ENCODE results near the gene ICE1.
"Not testable (repeated sequence)": the region's sequence is repeated elsewhere in the genome, so short reads cannot be mapped to it uniquely, and the experiment has no call there.

Gene ICE1, protein sequence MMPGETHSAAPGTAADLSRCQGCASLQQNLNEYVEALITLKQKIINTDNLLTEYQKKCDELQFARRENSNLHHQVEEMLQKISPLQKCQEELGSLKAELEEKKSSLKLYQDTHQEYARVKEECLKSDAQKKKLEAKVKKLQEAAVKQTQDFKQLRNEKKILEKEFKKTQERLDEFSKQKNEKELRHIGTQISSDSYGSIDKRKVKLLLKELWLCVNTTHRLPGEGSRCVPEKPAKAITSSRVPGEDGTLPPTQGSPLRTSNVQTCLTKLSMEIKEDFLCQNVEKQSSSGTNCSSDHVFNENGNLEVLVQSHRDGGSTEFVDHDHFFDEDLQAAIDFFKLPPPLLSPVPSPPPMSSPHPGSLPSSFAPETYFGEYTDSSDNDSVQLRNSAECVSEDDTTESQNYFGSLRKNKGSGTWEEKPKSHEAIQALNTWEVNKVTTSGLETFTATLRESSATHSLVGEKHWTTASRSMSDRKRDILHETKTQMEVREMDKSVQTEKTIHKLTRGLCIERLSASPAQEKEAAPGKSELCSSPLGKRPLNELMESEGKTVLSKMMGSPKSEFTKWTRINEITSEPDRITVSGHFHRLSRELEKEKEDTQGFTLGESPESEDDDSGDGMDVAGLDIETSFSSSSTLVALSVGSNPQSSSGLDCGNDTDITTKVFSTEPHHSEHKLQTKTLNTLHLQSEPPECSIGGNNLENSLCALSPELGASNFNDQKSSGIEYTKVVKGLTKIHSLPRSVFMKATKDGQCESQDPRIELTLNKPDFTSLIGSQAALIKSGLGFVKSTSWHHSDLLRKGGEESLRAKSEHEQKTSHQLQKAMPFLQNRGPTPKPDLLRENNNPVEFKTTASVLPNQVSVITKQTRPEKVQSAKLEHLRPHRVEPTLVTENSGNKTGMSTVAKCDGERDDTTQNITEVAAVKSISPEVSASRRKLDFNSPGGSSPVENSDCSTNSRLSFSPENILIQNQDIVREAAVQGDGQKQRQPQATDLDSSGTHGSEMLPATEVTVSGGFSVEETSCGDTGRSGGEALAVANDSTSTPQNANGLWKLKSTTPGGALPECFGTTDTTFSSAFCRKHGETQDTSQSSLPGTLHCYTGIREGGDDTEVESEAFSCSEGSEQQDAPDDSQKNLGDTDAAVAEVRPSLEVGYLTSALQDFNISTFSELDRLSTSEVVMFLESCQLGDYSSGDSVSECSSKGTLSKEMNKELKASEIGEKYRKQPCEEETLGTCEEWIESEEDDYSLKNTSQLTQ (N-terminal part only)

GRCh38 chr5:5421961-5422818 lies at the start of gene ICE1:
TSS of gene ICE1 (plus strand) at chr5:5422677. CDS start at chr5:5422916, 239 bp downstream.
- DNase-seq = peak; percentile 94

DNA sequence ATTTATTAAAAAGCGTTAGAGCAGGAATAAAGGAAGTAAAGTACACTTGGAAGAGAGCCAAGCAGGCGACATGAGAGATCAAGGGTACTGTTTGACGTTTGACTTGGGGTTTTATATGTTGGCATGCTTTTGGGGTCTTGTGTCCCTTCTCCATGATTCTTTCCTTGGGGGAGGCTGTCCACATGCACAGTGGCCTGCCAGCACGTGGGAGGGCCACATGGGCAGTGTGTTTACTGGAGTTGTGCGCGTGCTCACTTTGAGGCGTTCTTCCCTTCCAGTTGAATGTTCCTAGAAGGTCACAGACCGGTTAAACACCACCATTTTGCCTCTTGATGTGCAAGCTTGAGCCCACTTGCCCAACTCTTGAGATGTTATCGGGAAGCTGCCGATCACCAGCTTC lies 49.5 kb upstream of the ICE1 start:
- no peak for DNase-seq

DNA sequence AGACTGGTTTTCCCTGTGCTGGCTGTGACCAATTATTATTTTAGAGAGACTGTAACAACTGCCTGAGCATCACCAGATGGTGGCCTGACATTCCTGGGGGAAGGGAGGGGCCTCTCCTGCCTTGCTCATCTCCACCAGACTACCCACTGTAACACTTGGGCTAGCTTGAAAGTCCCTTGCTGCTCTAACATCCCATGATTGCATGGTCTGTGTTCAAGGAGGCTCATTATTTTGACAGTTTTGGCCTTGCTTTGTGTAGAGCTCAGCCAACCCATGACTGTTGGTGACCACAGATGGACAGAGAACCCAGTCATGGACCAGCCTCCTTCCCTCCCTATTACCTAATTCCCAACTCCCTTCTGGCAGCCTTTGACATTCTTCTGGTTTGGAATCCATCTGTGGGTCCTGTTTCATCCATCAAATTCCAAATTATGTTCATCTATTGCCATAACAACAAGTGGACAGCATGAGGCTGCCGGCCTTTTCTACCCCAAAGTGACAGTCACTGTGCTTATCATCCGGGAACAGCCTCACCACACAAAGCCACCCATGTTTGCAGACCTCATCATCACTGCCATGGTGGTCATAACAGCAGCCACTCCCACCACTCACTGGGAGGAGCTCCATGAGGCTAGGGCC lies 49.0 kb upstream of the ICE1 start:
- no peak for DNase-seq

- DNase-seq = no peak
Measured at GRCh38 chr5:5374009-5374715, 48.3 kb upstream of the ICE1 start.

DNA sequence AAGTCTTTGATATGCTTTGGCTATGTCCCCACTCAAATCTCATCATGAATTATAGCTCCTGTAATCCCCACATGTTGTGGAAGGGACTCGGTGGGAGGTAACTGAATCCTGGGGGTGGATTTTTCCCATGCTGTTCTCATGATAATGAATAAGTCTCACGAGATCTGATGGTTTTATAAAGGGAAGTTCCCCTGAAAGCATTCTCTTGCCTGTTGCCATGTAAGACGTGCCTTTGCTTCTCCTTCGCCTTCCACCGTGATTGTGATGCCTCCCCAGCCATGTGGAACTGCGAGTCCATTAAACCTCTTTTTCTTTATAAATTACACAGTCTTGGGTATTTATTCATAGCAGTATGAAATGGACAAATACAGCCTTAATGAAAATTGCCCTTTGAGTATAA lies 44.7 kb upstream of the ICE1 start:
- no peak for DNase-seq

- no peak for DNase-seq
Measured at GRCh38 chr5:5378531-5378930, 43.9 kb upstream of the ICE1 start.

DNA sequence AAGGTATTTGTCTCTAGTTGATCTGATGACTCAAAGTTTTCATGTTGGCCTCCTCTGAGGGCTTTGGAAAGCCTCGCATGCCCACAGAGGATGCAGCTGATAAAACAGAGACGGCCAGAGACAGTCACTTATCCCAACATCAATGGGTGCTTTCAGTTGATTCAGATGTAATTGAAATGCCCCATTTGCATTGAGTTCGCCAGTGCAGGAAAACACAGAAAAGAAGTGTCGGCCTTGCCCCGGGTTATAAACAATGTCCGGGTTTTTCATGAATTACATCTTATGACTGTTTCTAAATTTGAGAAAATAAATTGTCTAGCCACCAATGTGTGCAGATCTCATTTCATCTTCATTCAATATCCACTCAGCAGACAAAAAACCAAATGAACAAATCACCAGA lies 42.2 kb upstream of the ICE1 start:
- DNase-seq = no peak

DNA sequence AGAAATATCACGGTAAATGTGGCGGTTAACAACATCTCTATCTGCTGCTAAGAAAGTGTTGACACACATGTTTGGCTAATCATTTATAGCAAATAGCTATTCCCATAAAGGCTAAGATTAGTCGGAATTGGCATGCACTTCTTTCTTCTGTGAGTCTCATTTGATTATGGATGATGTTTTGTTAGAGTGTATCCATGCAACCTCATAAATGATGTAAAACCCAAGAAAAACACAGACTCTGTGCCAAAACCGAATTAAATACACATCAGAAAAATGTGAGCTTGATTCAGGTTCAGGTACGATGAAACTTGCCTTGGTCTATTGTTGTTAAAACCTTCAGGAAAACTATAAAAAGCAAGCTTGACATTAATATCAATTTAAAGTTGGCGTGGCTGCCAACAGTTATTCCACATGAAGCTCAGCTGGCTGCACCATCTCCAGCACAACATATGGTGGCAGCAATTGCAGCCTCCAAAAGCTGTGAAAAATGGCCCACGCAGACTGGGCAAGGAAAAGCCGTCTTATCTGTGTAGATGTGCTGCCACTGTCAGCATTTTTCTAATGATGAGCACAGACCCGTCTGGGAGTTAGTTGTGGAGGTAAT lies 41.1 kb upstream of the ICE1 start:
- no peak for DNase-seq

GRCh38 chr5:5383461-5383860 lies 39.0 kb upstream of the ICE1 start:
- DNase-seq = no peak

GRCh38 chr5:5384660-5385330 lies 37.7 kb upstream of the ICE1 start:
- DNase-seq = no peak

DNA sequence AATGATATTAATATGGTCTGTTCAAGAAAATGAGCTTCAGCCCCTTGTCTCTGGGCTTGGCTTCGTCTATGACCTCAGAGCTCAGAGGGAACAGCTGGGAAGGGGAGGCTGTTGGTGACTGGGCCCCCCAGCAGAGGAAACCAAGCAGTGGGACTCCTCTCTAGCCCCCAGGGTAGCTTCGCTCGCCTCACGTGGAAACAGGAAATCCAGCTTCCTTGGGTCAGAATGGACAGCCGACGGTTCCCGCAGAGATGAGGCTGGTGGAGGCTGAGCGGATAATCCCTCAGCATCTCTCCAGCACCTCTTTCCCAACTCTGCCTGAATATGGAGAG lies 37.2 kb upstream of the ICE1 start:
- DNase-seq = no peak

- DNase-seq = no peak
Measured at GRCh38 chr5:5386329-5386728, 36.1 kb upstream of the ICE1 start.

- DNase-seq = no peak
Measured at GRCh38 chr5:5387192-5387591, 35.3 kb upstream of the ICE1 start.

GRCh38 chr5:5387777-5388176 lies 34.7 kb upstream of the ICE1 start:
- no peak for DNase-seq

GRCh38 chr5:5390121-5390869 lies 32.2 kb upstream of the ICE1 start:
- DNase-seq = not testable (repeated sequence)

GRCh38 chr5:5392504-5392903 lies 30.0 kb upstream of the ICE1 start:
- DNase-seq = not testable (repeated sequence)

GRCh38 chr5:5394384-5394986 lies 28.0 kb upstream of the ICE1 start:
- DNase-seq = peak; percentile 5

DNA sequence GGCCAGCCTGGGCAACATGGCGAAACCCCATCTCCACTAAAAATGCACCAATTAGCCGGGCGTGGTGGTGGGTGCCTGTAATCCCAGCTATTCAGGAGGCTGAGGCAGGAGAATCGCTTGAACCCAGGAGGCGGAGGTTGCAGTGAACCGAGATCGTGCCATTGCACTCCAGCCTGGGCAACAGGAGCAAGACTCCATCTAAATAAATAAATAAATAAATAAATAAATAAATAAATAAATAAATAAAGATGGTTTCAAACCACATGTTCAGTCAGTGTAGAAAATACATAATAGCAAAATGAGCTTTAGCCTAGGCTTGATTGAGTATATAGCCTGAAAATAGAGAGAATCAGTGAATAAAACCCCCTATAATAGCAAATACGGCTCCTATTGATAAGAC lies 27.4 kb upstream of the ICE1 start:
- not testable (repeated sequence) for DNase-seq

DNA sequence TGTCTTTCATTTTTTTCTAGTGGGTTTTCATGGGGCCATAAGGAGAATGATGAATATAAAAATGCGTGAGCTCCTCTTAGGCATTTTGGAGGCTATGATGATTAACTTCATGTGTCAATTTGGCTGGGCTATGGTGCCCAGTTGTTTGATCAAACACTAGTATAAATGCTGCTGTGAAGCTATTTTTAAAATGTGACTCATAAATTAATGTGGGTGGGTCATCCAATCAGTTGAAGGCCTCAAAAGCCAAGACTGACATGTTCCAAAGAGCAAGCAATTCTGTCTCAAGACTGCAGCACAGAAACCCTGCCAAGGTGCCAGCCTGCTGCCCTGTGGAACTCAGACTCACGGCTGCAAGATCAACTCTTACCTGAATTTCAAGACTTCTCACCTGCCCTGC lies 24.4 kb upstream of the ICE1 start:
- DNase-seq = no peak

Measured in COR-L47 (cell line).